GM12865 (cell line): ENCODE data around the gene GPR107.

Source experiments
- DNase-seq: peaks from one replicate; pipeline ENCODE4 v3.0.0; 2010; ENCODE audit warnings: low read depth
- H3K4me3 ChIP-seq: 2 replicates; pipeline ENCODE4 v1.5.1; 2011; ENCODE audit warnings: mild to moderate bottlenecking, low read depth, low read length, control low read depth
- TF ChIP-seq, protein P1 (sequence below): IDR thresholded peaks from 2 replicates; pipeline ENCODE4 v1.5.1; 2011; ENCODE audit warnings: low read length, control low read depth, low read depth, inconsistent platforms; ENCODE audit not compliant: insufficient read depth; ENCODE audit errors: missing control alignments

Gene GPR107

DNA sequence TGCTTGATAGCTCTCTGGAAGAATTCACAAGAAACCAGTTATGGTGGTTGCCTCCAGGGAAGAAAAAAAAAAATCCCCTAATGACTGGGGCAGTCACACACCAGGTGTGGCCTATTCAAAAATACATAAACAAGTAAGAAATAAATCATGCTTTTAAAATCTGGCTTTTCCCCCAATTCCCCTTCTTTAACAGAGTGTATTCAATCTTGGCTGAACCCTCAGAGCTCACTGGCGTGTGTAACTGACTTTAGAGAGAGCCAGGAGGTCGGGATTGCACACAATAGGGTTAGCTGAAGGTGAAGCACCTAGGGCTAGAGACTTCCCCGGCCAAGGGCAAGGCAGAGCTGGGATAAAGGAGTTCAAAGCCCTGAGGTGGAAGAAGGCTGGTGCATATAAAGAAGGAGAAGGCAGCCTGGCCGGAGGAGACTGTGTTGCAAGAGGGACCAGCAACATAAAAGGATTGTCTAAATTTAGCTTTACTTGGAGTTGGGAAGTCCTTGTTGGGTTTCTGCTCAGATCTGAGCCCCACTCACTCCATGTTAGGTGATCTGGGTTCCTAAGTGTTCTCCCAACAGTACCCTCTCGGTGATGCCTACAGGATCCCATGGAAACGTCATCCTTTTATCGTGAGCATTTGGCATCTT is 30.4 kb upstream of the GPR107 start:
- DNase-seq, result peak; percentile 84
- peak overlapping the region; percentile 69 for H3K4me3 ChIP-seq
- TF ChIP-seq, protein P1, sequence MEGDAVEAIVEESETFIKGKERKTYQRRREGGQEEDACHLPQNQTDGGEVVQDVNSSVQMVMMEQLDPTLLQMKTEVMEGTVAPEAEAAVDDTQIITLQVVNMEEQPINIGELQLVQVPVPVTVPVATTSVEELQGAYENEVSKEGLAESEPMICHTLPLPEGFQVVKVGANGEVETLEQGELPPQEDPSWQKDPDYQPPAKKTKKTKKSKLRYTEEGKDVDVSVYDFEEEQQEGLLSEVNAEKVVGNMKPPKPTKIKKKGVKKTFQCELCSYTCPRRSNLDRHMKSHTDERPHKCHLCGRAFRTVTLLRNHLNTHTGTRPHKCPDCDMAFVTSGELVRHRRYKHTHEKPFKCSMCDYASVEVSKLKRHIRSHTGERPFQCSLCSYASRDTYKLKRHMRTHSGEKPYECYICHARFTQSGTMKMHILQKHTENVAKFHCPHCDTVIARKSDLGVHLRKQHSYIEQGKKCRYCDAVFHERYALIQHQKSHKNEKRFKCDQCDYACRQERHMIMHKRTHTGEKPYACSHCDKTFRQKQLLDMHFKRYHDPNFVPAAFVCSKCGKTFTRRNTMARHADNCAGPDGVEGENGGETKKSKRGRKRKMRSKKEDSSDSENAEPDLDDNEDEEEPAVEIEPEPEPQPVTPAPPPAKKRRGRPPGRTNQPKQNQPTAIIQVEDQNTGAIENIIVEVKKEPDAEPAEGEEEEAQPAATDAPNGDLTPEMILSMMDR, result no peak

- TF ChIP-seq, protein P1, result no peak
- DNase-seq, result no peak
- peak overlapping the region; percentile 69 for H3K4me3 ChIP-seq
Measured at GRCh38 chr9:130023994-130024596, 29.6 kb upstream of the GPR107 start.

DNA sequence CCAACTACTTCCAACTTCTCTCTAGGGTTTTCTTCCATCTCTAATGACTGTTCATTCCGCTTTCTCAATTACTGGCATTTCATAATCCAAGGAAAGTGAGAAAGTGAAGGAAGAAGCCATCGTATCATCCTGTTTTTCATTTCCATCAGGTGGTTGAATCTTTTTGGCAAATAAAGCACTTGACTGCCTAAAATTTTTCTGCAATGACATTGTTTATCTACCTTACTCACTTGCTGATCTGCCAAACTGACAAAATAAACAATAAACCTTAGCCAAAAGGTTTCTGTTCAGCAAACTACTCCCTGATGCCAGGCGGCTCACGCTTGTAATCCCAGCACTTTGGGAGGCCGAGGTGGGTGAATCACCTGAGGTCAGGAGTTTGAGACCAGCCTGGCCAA is 29.1 kb upstream of the GPR107 start:
- DNase-seq, result peak; percentile 10
- TF ChIP-seq, protein P1, result no peak
- peak overlapping the region; percentile 69 for H3K4me3 ChIP-seq

DNA sequence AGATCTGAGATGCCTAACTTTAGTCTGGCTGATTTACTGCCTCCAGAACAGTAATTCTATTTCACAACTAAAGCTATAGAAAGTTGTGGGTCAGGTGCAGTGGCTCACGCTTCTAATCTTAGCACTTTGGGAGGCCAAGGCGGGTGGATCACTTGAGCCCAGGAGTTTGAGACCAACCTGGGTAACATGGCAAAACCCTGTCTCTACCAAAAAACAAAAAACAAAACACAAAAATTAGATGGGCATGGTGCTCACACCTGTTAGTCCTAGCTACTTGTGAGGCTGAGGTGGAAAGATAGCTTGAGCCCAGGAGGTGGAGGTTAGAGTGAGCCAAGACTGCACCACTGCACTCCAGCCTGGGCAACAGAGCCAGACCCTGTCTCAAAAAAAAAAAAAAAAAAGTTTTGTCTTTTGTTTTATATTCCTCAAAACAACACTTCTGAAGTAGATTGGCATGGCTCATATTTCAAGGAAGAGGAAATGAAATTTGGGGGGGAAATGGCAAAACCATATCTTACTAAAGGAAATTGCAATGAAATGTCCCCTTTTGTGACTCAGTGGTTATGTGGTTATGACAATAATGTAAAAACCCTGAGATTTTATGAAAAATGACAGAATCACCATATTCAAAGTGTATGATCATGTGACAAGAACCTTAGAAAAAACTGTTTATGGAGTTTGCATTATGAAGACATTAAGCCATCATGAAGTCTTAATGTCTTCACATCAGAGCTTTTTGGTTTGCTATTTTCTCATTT is 26.9 kb upstream of the GPR107 start:
- TF ChIP-seq, protein P1, result no peak
- DNase-seq, result peak; percentile 51
- H3K4me3 ChIP-seq, result peak overlapping the region; percentile 69

DNA sequence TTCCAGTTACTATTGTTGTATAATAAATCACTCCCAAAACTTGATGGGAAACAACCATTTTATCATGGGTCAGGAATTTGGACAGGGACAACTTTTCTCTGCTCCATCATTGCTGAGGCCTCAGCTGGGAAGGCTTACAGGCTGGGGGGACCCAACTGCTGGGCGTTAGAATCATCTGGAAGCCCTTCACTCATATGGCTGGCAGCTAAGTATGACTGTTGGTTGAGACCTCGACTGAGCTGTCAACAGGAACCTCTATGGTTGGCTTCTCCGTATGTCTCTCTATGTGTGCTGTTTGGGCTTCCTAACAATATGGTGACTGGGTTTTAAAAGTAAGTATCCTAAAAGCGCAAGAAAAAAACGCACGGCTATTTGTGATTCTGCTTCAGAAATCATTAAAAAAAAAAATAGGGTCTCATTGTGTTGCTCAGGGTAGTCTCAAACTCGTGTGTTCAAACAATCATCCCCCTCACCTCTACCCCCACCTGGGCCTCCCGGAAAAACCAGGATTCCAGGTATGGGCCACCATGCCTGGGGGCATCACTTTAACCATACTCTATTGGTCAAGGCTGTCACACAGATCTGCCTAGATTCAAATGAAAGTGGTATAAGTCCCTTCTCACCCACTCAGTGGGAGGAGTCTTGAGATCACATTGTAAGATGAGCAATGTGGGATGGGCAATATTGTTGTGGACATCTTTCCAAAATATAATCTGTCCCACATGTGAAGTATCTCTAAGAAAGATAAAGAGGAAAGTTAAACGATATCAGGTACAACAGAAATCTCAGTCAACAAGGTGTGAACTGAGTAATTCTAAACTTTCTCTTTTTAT is 26.0 kb upstream of the GPR107 start:
- H3K4me3 ChIP-seq, result peak overlapping the region; percentile 69
- DNase-seq, result peak; percentile 59
- TF ChIP-seq, protein P1, result no peak

GRCh38 chr9:130028493-130029222 is 25.0 kb upstream of the GPR107 start:
- peak overlapping the region; percentile 69 for H3K4me3 ChIP-seq
- TF ChIP-seq, protein P1, result no peak
- no peak for DNase-seq
